GM12891 (cell line): ENCODE data around the gene ABCC9.
"Not testable (repeated sequence)": the region's sequence is repeated elsewhere in the genome, so short reads cannot be mapped to it uniquely, and the experiment has no call there.

ENCODE experiments used
- DNase-seq: peaks from one replicate; pipeline ENCODE4 v3.0.0; 2011; ENCODE audit warnings: low spot score; ENCODE audit not compliant: insufficient read length
- FAIRE-seq: peaks from 2 replicates; lab custom pipeline; 2011; peaks lifted over from hg19 to GRCh38; lab: Jason Lieb, UNC
- PAX5 ChIP-seq: IDR thresholded peaks from 2 replicates; pipeline ENCODE4 v1.6.1; 2011; ENCODE audit warnings: low read length, moderate library complexity, mild to moderate bottlenecking; ENCODE audit not compliant: insufficient read depth, severe bottlenecking
- POLR2A ChIP-seq: IDR thresholded peaks from 2 replicates; pipeline ENCODE4 v1.6.1; 2011; ENCODE audit warnings: low read depth, low read length, control low read depth
- POLR2AphosphoS5 ChIP-seq: IDR thresholded peaks from 2 replicates; pipeline ENCODE4 v1.6.1; 2011; ENCODE audit warnings: low read depth, low read length, control low read depth
- POU2F2 ChIP-seq: IDR thresholded peaks from 2 replicates; pipeline ENCODE4 v1.6.1; 2011; ENCODE audit warnings: low read depth, mild to moderate bottlenecking, control low read depth, low read length, moderate library complexity
- SPI1 ChIP-seq: IDR thresholded peaks from 2 replicates; pipeline ENCODE4 v1.6.1; 2011; ENCODE audit warnings: low read depth, low read length, control low read depth
- TAF1 ChIP-seq: IDR thresholded peaks from 2 replicates; pipeline ENCODE4 v1.6.1; 2011; ENCODE audit warnings: low read depth, low read length, control low read depth

Gene ABCC9

GRCh38 chr12:21910657-21911056, 30.6 kb downstream of the ABCC9 start:
- FAIRE-seq (no peak), DNase-seq (no peak)
- TF ChIP-seq POU2F2 (no peak), POLR2A (no peak), POLR2AphosphoS5 (no peak), SPI1 (no peak), PAX5 (no peak), TAF1 (no peak)

DNA sequence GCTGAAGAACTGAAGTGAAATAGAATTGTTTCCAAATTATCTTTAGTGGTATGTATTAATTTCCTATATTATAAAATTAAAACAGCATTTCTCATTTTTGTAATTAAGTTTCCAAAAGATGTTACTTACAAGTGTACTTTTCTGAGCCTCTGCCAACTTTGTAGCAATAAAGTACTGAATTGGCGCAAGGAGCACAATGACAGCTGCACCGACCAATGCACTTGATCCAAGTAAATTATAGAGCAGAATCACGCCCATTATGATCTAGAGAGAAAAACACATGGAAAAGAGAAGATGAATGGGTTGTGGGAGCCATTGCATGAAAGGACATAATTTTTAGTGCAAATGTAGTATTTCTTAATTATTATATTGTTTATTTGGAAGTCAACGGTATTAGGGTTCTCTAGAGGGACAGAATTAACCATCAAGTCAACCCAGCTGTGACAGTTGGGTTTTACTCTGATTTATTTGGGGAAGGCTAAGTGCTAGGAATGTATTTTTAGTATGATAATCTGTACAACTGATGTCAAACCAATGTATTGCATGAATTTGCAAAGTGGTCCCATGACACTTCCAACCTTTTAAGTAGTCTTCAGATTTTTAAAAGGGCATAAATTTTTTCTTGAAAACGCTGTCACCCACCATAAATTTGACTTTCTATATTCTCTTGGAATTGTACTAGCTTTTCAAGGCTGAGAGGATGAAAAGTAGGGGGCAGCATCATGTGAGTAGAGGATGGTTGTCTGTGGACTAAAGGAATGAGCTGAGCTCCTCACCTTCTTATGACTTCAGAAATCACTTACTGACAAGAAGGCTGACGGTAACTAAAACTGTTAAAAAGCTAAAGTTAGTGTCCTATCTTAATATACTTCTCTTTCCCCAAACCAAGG, 33.0 kb downstream of the ABCC9 start:
- TF ChIP-seq POLR2AphosphoS5 (no peak), SPI1 (no peak), POLR2A (no peak), PAX5 (no peak), TAF1 (no peak), POU2F2 (no peak)
- FAIRE-seq = no peak
- DNase-seq = no peak

- no peak for TF ChIP-seq POU2F2
- TF ChIP-seq POLR2AphosphoS5 = no peak
- TF ChIP-seq SPI1 = no peak
- no peak for TF ChIP-seq POLR2A
- no peak for TF ChIP-seq PAX5
- TF ChIP-seq TAF1 = no peak
- no peak for FAIRE-seq
- no peak for DNase-seq
Observed at GRCh38 chr12:21906919-21907493, 34.2 kb downstream of the ABCC9 start.

DNA sequence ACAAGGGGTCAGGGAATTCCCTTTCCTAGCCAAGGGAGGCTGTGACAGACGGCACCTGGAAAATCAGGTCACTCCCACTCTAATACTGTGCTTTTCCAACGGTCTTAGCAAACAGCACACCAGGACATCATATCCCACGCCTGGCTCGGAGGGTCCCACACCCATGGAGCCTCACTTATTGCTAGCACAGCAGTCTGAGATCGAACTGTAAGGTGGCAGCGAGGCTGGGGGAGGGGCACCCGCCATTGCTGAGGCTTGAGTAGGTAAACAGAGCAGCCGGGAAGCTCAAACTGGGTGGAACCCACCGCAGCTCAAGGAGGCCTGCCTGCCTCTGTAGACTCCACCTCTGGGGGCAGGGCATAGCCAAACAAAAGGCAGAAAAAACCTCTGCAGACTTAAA, 41.7 kb downstream of the ABCC9 start:
- DNase-seq, FAIRE-seq: not testable (repeated sequence)

- FAIRE-seq = no peak
- TF ChIP-seq TAF1 (no peak), POU2F2 (no peak), POLR2A (no peak), PAX5 (no peak), POLR2AphosphoS5 (no peak), SPI1 (no peak)
- no peak for DNase-seq
Observed at GRCh38 chr12:21895651-21896050, 45.6 kb downstream of the ABCC9 start.

GRCh38 chr12:21894792-21895595, 46.2 kb downstream of the ABCC9 start:
- TF ChIP-seq POU2F2 = no peak
- TF ChIP-seq TAF1 = no peak
- TF ChIP-seq SPI1 = no peak
- no peak for TF ChIP-seq PAX5
- no peak for TF ChIP-seq POLR2AphosphoS5
- TF ChIP-seq POLR2A = no peak

GRCh38 chr12:21893924-21894323, 47.3 kb downstream of the ABCC9 start:
- DNase-seq = no peak
- FAIRE-seq = no peak
- no peak for TF ChIP-seq TAF1
- no peak for TF ChIP-seq POLR2A

More at GRCh38 chr12:21894792-21895595, 46.2 kb downstream of the ABCC9 start:
- DNase-seq = no peak
- FAIRE-seq = no peak

DNA sequence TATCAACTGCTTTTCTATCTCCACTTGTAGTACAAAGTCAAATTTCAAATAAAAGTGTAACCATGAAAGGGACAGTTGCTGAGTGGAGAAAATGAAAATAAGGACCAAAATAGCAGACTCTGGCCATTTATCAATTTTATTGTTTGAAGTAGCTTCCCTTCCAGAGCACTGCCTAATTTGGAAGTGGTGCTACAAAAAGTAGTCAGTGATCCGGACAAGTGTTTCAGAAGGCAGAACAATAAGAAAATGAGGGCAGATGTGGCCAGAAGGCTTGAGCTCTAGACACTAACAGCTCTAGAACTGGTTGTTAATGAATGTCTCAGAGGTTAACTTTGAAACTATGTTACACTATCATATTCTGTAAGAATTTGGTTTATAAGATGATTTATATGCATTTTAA, 48.9 kb downstream of the ABCC9 start:
- FAIRE-seq = no peak
- no peak for DNase-seq
- TF ChIP-seq TAF1 (no peak), POLR2AphosphoS5 (no peak), PAX5 (no peak), POU2F2 (no peak), POLR2A (no peak), SPI1 (no peak)

GRCh38 chr12:21891751-21892217, 49.4 kb downstream of the ABCC9 start:
- no peak for FAIRE-seq
- no peak for DNase-seq
- TF ChIP-seq POLR2AphosphoS5 (no peak), SPI1 (no peak), PAX5 (no peak), TAF1 (no peak), POLR2A (no peak), POU2F2 (no peak)
